ENCODE results near the gene IREB2. TPM values are rescaled to one million over a fixed set of nuclear protein-coding genes. Genes with fewer than 3 reads are reported as not detected.
A peak's percentile ranks its signal among the peaks of the same experiment; 100 is the strongest.

Gene IREB2
- total RNA-seq, 1 donor from 2014 or later = 76.9 TPM

- TF ChIP-seq, protein P1, sequence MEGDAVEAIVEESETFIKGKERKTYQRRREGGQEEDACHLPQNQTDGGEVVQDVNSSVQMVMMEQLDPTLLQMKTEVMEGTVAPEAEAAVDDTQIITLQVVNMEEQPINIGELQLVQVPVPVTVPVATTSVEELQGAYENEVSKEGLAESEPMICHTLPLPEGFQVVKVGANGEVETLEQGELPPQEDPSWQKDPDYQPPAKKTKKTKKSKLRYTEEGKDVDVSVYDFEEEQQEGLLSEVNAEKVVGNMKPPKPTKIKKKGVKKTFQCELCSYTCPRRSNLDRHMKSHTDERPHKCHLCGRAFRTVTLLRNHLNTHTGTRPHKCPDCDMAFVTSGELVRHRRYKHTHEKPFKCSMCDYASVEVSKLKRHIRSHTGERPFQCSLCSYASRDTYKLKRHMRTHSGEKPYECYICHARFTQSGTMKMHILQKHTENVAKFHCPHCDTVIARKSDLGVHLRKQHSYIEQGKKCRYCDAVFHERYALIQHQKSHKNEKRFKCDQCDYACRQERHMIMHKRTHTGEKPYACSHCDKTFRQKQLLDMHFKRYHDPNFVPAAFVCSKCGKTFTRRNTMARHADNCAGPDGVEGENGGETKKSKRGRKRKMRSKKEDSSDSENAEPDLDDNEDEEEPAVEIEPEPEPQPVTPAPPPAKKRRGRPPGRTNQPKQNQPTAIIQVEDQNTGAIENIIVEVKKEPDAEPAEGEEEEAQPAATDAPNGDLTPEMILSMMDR (conservative IDR thresholded peaks at IDR 0.05) = no peak
- Mint-ChIP-seq H3K9me3 (no peaks in the 10 kb centered on the region), H3K4me1 (ENCODE audit: unreplicated experiment) (peaks cover 55% of the 10 kb centered on the region), H3K4me3 (no peak overlapping the region), H3K27ac (no peak overlapping the region), H3K27me3 (no peaks in the 10 kb centered on the region), H3K36me3 (peaks cover 14% of the 10 kb centered on the region)
- DNase-seq (ENCODE audit: extremely low spot score, unreplicated experiment) = no peak
Measured at GRCh38 chr15:78452485-78452884, 14.5 kb downstream of the IREB2 start.

DNA sequence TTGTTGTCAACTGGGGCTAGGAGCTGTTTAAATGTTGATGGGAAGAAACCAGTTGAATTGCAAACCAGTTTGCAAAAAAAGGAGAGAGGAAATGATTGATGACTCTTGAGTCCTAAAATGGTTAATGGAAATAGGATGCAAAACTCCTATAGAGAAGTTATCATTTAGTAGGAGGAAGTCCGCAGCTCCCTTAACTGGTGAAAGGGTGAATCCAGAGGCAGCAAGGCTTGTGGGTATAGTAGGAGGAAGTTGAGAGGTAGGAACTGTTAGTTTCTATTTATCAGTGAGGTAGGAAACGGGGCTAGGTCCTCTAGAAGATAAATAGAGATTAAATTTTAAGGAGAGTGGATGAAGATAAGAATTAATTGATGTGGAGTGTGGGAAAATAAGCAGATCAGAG is 15.4 kb downstream of the IREB2 start:
- Mint-ChIP-seq H3K27me3 (no peaks in the 10 kb centered on the region), H3K36me3 (peaks cover 11% of the 10 kb centered on the region), H3K4me1 (ENCODE audit: unreplicated experiment) (peaks cover 63% of the 10 kb centered on the region), H3K9me3 (no peaks in the 10 kb centered on the region), H3K4me3 (peak overlapping the region; percentile 6), H3K27ac (peak overlapping the region; percentile 50)
- DNase-seq (ENCODE audit: extremely low spot score, unreplicated experiment) = no peak
- TF ChIP-seq, protein P1 (conservative IDR thresholded peaks at IDR 0.05) = no peak

DNA sequence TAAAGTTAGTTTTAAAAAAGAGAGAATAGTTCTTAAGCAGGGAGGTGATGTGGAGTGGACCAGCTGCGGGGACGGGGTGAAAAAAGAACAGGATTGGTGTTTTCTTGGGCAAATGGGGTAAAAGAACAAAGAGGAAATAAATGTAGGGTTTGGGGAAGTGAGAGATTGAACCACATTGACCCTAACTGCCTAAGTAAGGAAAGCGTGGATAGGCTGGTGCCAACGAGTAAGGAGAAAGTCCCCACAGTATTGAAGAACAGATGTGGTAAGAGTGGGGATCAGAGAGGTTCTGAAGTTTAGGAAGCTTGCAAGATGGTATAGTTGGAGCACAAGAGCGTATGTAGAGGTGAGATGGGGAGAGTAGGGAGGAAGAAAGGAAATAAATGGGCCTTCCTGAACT is 17.0 kb downstream of the IREB2 start:
- Mint-ChIP-seq H3K27ac (peak overlapping the region; percentile 80), H3K36me3 (peaks cover 11% of the 10 kb centered on the region), H3K4me3 (no peak overlapping the region), H3K27me3 (no peaks in the 10 kb centered on the region), H3K9me3 (no peaks in the 10 kb centered on the region), H3K4me1 (ENCODE audit: unreplicated experiment) (peaks cover 55% of the 10 kb centered on the region)
- TF ChIP-seq, protein P1 (conservative IDR thresholded peaks at IDR 0.05) = no peak
- DNase-seq (ENCODE audit: extremely low spot score, unreplicated experiment) = no peak

DNA sequence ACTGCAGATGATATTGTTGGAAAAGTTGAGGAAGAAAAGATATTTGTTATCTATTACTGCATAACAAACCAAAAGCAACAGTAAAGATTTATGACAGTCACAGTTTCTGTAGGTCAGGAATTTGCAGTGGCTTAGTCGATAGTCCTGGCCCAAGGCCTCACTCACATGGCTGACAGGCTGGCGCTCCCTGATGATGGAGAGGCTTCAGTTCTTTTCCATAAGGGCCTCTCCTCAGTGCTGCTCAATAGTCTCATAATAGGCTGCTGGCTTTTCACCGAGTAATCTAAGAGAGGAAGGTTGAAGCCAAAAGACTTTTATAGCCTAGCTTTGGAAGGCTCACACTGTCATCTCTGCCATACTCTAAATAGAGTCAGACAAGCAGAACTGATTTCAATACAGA is 17.7 kb downstream of the IREB2 start:
- Mint-ChIP-seq H3K27me3 (no peaks in the 10 kb centered on the region), H3K4me3 (peak overlapping the region; percentile 40), H3K36me3 (peaks cover 5% of the 10 kb centered on the region), H3K4me1 (ENCODE audit: unreplicated experiment) (peaks cover 55% of the 10 kb centered on the region), H3K9me3 (no peaks in the 10 kb centered on the region), H3K27ac (peak overlapping the region; percentile 80)
- no peak for DNase-seq (ENCODE audit: extremely low spot score, unreplicated experiment)
- TF ChIP-seq, protein P1 (conservative IDR thresholded peaks at IDR 0.05) = no peak

DNA sequence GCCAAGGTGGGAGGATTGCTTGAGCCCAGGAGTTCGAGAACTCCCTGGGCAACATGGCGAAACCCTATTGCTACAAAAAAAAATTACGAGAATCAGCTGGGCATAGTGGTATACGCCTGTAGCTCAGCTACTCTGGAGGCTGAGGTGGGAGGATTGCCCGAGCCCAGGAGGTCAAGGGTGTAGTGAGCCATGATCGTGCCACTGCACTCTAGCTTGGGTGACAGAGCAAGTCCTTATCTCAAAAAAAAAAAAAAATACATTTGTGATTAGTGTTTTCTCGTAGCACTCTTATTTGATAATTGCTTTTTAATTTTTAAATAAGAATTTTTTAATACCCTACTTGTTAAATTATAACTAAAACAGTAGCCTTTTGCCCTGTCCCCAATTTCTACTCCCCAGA is 18.4 kb downstream of the IREB2 start:
- peak overlapping the region; percentile 80 for H3K27ac Mint-ChIP-seq
- H3K4me1 Mint-ChIP-seq (ENCODE audit: unreplicated experiment) = peaks cover 62% of the 10 kb centered on the region
- H3K4me3 Mint-ChIP-seq = no peak overlapping the region
- no peaks in the 10 kb centered on the region for H3K27me3 Mint-ChIP-seq
- no peaks in the 10 kb centered on the region for H3K9me3 Mint-ChIP-seq
- no peak for DNase-seq (ENCODE audit: extremely low spot score, unreplicated experiment)
- TF ChIP-seq, protein P1 (conservative IDR thresholded peaks at IDR 0.05) = no peak
- peaks cover 5% of the 10 kb centered on the region for H3K36me3 Mint-ChIP-seq

- H3K4me3 Mint-ChIP-seq = peak overlapping the region; percentile 1
- H3K9me3 Mint-ChIP-seq = no peaks in the 10 kb centered on the region
- peaks cover 61% of the 10 kb centered on the region for H3K4me1 Mint-ChIP-seq (ENCODE audit: unreplicated experiment)
- TF ChIP-seq, protein P1 (conservative IDR thresholded peaks at IDR 0.05) = no peak
- DNase-seq (ENCODE audit: extremely low spot score, unreplicated experiment) = no peak
- no peaks in the 10 kb centered on the region for H3K27me3 Mint-ChIP-seq
- H3K36me3 Mint-ChIP-seq = peaks cover 5% of the 10 kb centered on the region
- peak overlapping the region; percentile 52 for H3K27ac Mint-ChIP-seq
Measured at GRCh38 chr15:78457101-78457500, 19.1 kb downstream of the IREB2 start.

All from type B pancreatic cell (in vitro differentiated cells).